ENCODE data around the gene ABI3.
"Not testable (repeated sequence)": the region's sequence is repeated elsewhere in the genome, so short reads cannot be mapped to it uniquely, and the experiment has no call there.

The ABI3 gene

GRCh38 chr17:49258394-49258793, 47.9 kb downstream of the ABI3 start:
- DNase-seq = no peak

- DNase-seq = no peak
Observed at GRCh38 chr17:49259663-49260010, 49.1 kb downstream of the ABI3 start.

GRCh38 chr17:49260011-49260816, 49.7 kb downstream of the ABI3 start:
- peak; percentile 4 for DNase-seq

GRCh38 chr17:49260817-49261291, 50.3 kb downstream of the ABI3 start:
- DNase-seq = no peak

GRCh38 chr17:49261540-49261939, 51.0 kb downstream of the ABI3 start:
- not testable (repeated sequence) for DNase-seq

GRCh38 chr17:49266233-49266632, 55.7 kb downstream of the ABI3 start:
- no peak for DNase-seq

GRCh38 chr17:49267912-49268311, 57.4 kb downstream of the ABI3 start:
- DNase-seq = no peak

GRCh38 chr17:49269356-49269755, 58.8 kb downstream of the ABI3 start:
- DNase-seq = no peak

Measured in NCI-H2171 treated with DMSO at 0.1 percent for 48 hours (cell line).